ENCODE measurements around the gene C2orf92.

C2orf92 gene

GRCh38 chr2:97724946-97725688 is 55.6 kb downstream of the C2orf92 start:
- TF ChIP-seq TAF1 (IDR thresholded peaks at IDR 0.05; ENCODE audit: borderline replicate concordance, insufficient read depth, low read length) (no peak), FOXP2 (optimal IDR thresholded peaks at IDR 0.05; ENCODE audit: borderline replicate concordance, extremely low read depth, extremely low read length, insufficient read depth) (no peak), SIN3A (IDR thresholded peaks at IDR 0.05; ENCODE audit: borderline replicate concordance, insufficient read depth, low read length) (no peak), REST (IDR thresholded peaks at IDR 0.05; ENCODE audit: insufficient read depth in 1 of 2, low read depth in 2 of 2, low read length in 2 of 2) (no peak), POLR2AphosphoS5 (IDR thresholded peaks at IDR 0.05; ENCODE audit: low read depth, low read length) (no peak)

- TF ChIP-seq SIN3A (IDR thresholded peaks at IDR 0.05; ENCODE audit: borderline replicate concordance, insufficient read depth, low read length), result no peak
- no peak for TF ChIP-seq POLR2AphosphoS5 (IDR thresholded peaks at IDR 0.05; ENCODE audit: low read depth, low read length)
- TF ChIP-seq FOXP2 (optimal IDR thresholded peaks at IDR 0.05; ENCODE audit: borderline replicate concordance, extremely low read depth, extremely low read length, insufficient read depth), result no peak
- no peak for TF ChIP-seq REST (IDR thresholded peaks at IDR 0.05; ENCODE audit: insufficient read depth in 1 of 2, low read depth in 2 of 2, low read length in 2 of 2)
- TF ChIP-seq TAF1 (IDR thresholded peaks at IDR 0.05; ENCODE audit: borderline replicate concordance, insufficient read depth, low read length), result no peak
Measured at GRCh38 chr2:97726261-97727064, 57.0 kb downstream of the C2orf92 start.

GRCh38 chr2:97727296-97727695 is 57.8 kb downstream of the C2orf92 start:
- TF ChIP-seq SIN3A (IDR thresholded peaks at IDR 0.05; ENCODE audit: borderline replicate concordance, insufficient read depth, low read length) (no peak), POLR2AphosphoS5 (IDR thresholded peaks at IDR 0.05; ENCODE audit: low read depth, low read length) (no peak), TAF1 (IDR thresholded peaks at IDR 0.05; ENCODE audit: borderline replicate concordance, insufficient read depth, low read length) (no peak), FOXP2 (optimal IDR thresholded peaks at IDR 0.05; ENCODE audit: borderline replicate concordance, extremely low read depth, extremely low read length, insufficient read depth) (no peak), REST (IDR thresholded peaks at IDR 0.05; ENCODE audit: insufficient read depth in 1 of 2, low read depth in 2 of 2, low read length in 2 of 2) (no peak)

- TF ChIP-seq TAF1 (IDR thresholded peaks at IDR 0.05; ENCODE audit: borderline replicate concordance, insufficient read depth, low read length) (no peak), POLR2AphosphoS5 (IDR thresholded peaks at IDR 0.05; ENCODE audit: low read depth, low read length) (no peak), FOXP2 (optimal IDR thresholded peaks at IDR 0.05; ENCODE audit: borderline replicate concordance, extremely low read depth, extremely low read length, insufficient read depth) (no peak)
Measured at GRCh38 chr2:97728091-97728731, 58.7 kb downstream of the C2orf92 start.

- TF ChIP-seq POLR2AphosphoS5 (IDR thresholded peaks at IDR 0.05; ENCODE audit: low read depth, low read length) (no peak), FOXP2 (optimal IDR thresholded peaks at IDR 0.05; ENCODE audit: borderline replicate concordance, extremely low read depth, extremely low read length, insufficient read depth) (no peak)
Measured at GRCh38 chr2:97730245-97730644, 60.7 kb downstream of the C2orf92 start.

Measured in PFSK-1 (cell line).